TTC549 (cell line): ENCODE measurements around the gene FBXO17.

Source experiments
- FAIRE-seq: peaks from 2 replicates; lab custom pipeline; 2012; peaks lifted over from hg19 to GRCh38; lab: Jason Lieb, UNC

FBXO17 gene

GRCh38 chr19:38915329-38916321 is 59.9 kb downstream of the FBXO17 start:
- FAIRE-seq = no peak

- FAIRE-seq = no peak
Observed at GRCh38 chr19:38913958-38914357, 61.6 kb downstream of the FBXO17 start.

GRCh38 chr19:38912600-38913514 is 62.7 kb downstream of the FBXO17 start:
- no peak for FAIRE-seq

- FAIRE-seq = no peak
Observed at GRCh38 chr19:38911388-38912001, 64.0 kb downstream of the FBXO17 start.

- no peak for FAIRE-seq
Observed at GRCh38 chr19:38910488-38910887, 65.1 kb downstream of the FBXO17 start.

- no peak for FAIRE-seq
Observed at GRCh38 chr19:38908911-38909310, 66.6 kb downstream of the FBXO17 start.

- FAIRE-seq = no peak
Observed at GRCh38 chr19:38907670-38908069, 67.9 kb downstream of the FBXO17 start.

- no peak for FAIRE-seq
Observed at GRCh38 chr19:38907227-38907626, 68.3 kb downstream of the FBXO17 start.

- no peak for FAIRE-seq
Observed at GRCh38 chr19:38905620-38906019, 69.9 kb downstream of the FBXO17 start.

GRCh38 chr19:38904581-38905539 is 70.7 kb downstream of the FBXO17 start:
- FAIRE-seq = no peak

GRCh38 chr19:38901683-38902082 is 73.9 kb downstream of the FBXO17 start:
- FAIRE-seq = no peak

GRCh38 chr19:38900743-38901190 is 74.8 kb downstream of the FBXO17 start:
- FAIRE-seq = no peak

- FAIRE-seq = no peak
Observed at GRCh38 chr19:38900202-38900629, 75.3 kb downstream of the FBXO17 start.

GRCh38 chr19:38899447-38900201 is 75.9 kb downstream of the FBXO17 start, which contains the start of the genes NFKBIB and SIRT2:
Gene NFKBIB, plus strand, starts transcription at chr19:38899969. Its CDS starts 64 bp downstream, at chr19:38900033.
Gene SIRT2, minus strand, starts transcription at chr19:38899618. Its CDS starts 97 bp downstream, at chr19:38899521.
- FAIRE-seq = peak; percentile 96

GRCh38 chr19:38898788-38899446 is 76.6 kb downstream of the FBXO17 start:
- FAIRE-seq = no peak

GRCh38 chr19:38894968-38895367 is 80.6 kb downstream of the FBXO17 start:
- no peak for FAIRE-seq

- FAIRE-seq = no peak
Observed at GRCh38 chr19:38893341-38893771, 82.2 kb downstream of the FBXO17 start.

- no peak for FAIRE-seq
Observed at GRCh38 chr19:38892841-38893240, 82.7 kb downstream of the FBXO17 start.

GRCh38 chr19:38891771-38892170 is 83.8 kb downstream of the FBXO17 start:
- no peak for FAIRE-seq
